ENCODE measurements around the gene SMPD3.
A peak's percentile ranks its signal among the peaks of the same experiment; 100 is the strongest.

Gene SMPD3

DNA sequence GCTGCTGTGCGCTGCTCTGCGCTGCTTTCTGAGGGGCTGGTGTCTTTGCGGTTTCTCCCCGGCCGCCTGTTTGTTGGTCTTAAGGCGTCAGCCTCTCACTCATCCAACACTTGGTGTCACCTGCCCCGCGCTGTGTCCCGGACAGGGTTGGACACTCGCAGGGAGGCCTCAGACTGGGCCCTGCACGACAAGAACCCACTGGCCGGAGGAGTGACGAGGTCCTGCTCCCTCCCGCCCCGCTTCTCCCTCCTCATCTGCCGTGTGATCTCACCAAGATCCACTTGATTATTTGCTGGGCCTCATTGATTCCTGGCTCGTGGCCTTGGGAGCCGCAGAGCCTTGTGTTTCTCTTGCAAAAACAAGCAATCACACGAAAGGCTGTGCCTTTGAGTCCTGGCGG is 80.9 kb downstream of the SMPD3 start:
- DNase-seq: no peak

DNA sequence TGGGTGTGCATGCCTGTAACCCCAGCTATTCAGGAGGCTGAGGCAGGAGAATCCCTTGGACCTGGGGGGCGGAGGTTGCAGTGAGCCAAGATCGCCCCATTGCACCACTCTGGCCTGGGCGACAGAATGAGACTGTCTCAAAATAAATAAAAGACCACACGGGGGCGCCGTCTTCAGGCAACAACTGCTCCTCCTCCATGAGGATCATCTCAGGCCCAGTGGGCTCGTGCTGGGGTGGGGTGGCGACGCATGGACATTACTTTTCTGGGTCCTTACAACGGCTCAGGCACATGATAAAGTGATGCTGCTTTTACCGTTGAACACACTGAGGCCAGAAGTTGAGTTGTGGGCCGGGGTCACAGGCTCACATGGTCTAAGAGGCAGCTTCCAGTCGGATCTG is 81.3 kb downstream of the SMPD3 start:
- DNase-seq: peak in 1 of 2 experiments; percentile 26

DNA sequence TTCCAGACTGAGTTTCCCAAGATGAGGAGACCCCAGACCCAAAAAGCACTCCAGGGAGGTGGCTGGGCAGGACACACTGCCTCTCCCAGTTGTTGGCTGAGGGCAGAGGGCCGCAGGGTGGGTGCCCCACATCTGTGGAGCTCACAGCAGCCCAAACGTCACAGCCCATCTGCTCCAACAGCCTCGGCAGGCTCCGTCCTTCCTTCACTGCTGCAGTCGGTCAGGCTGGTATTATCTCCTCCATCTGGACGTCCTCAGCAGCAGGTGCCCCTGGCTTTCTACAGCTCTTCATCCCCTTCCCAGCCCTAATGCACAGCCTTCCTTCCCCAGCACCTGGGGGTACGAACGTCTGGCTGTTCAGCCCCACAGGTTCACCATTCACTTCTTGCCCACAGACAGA is 82.2 kb downstream of the SMPD3 start:
- DNase-seq: no peak

DNA sequence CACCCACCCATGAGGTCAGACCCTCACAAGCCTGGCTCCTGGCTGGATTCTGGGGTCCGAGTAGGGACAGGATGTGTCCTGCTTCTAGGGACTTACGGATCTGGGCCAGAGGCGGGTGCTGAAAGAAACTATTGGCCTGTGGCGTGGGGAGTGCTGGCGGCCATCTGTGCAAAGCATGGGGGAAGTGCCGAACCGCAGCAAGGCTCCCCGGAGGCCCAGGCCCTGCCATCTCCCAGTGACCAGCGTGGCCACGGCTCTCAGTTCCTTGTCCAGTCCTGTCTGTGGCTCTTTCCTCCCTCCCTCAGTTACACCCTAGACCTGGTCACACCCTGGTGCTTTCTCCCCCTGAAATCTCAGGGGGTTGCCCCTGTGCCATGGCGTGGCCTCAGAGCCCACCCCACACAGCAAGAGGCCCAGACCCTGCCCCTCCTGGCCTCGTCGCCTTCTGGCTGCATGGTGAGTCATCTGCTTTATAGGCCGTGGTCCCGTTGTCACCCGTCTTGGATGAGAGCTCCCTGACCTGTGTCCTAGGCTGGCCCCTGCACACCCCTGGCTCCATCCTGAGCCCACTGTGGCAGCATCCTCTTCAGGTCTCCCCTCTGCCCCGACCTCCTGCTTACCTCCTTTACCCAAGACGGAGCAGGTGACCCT is 83.0 kb downstream of the SMPD3 start:
- no peak for DNase-seq

DNA sequence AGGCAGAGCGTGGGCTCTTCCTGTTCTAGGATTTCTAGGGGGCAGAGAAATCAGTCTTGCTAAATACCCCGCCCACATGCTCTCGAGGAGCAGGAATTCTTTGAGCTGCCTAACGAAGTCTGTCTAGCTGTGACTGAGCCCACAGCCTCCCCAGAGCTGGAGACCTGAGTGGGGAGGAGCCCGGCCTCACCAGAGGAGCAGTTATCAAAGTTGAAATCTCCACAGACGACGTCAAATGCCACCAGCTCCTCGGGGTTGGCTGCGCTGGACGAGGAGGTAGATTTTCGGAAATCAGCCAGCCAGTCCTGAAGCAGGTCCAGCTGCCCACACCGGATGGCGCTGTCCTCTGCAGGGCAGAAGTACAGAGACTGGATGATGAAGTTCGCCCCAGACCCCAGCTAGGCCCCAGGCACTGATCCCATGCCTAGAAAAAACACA is 83.7 kb downstream of the SMPD3 start:
- DNase-seq: no peak

DNA sequence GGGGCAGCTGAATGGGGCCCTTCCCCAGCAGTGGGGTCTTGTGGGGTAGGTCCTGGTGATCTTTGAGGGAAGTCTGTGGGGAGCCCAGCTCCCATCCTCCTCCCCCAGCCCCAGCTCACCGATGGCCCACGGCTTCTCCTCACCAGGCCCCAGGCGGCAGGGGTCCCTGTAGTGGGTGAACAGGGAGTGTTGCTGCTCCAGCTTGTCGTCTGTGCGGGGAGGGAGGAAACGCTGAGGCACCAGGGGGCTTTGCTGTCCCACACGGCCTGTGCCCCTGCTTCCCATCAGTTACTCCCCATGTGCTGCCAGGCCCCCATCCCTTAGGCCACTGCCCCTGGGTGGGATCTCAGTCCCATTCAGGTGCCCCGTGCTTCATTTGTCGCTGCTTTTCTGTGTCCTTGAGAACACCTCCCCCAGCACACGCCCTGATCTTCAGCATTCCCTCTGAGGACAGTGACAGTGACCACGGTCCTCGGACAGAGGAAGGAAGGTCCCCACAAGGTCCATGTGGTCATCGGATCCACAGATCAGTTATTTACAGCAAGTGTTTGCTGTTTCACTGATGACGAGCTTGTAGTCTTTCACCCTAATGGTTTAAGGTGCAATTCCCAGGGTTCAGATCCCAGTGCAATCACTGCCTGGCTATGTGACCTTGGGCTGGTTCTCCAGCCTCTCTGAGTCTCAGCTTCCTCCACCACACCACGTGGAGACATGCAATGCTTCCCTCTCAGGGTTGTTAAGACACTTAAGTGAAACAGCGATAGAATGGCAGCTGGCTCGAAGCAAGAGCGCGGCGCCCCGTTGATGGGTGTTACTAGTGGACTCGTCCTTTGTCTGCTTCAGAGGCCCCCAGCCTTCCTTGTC is 84.4 kb downstream of the SMPD3 start:
- no peak for DNase-seq

DNA sequence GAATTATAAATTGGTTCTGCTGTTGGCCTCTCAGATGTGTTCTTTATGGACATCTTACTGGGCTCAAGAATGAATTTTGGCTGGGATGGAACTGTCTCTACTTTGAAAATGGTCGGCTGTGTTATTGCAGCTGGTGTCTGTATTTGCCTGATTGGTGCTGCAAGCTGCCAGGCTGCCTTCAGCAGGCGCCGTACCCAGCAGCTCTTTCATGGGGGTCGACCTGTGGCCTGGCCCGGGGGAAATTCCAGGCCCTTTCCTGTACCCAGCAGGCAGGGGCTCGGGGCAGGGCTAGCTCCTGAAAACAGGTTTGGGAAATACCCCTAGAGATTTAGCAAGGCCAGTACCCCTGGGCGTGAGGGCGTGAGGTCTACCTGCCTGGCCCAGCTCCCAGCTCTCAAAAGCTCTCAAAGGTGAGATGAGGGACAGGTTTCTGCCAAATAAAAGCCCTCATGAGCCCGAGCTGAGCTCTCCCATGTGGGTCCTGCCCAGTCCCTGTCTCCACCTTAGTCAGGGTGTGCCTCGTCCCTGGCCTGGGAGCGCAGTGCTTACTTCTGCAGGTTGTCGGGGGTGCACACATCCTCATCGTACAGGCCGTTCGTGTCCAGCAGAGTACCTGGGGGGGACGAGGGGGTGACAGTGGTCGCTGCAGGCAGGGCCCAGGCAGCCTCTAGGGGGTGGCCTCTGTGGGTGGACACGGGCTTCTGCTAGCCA is 85.2 kb downstream of the SMPD3 start:
- no peak for DNase-seq

DNA sequence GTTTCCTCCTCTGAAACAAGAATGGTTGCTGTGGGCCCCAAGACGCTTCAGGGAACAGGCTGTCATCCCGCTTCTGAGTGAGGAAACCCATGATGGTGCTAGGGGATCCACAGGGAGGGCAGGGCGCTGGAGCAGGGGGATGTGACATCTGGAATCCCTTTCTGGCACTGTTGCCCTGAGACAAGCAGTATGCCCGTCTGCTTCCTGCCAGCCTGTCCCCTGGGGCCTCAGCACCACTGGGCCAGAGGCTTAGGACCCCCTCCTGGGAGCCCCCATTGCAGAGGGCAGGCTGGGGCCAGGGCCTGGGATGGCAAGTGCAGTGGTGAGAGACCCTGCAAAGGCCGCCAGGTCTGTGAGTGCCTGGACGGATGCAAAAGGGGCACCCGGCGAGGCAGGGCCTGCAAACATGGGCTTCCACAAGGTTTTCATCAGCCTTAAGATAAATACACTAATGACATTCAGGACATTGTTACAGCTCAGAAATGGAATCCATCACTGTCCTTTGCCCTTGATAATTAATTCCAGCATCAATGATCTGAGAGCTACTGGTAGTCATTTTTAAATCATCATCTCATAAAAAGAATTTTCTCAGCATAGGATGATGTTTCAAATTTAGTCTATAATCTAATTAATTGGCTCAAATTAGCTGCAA is 85.9 kb downstream of the SMPD3 start:
- DNase-seq: no peak

DNA sequence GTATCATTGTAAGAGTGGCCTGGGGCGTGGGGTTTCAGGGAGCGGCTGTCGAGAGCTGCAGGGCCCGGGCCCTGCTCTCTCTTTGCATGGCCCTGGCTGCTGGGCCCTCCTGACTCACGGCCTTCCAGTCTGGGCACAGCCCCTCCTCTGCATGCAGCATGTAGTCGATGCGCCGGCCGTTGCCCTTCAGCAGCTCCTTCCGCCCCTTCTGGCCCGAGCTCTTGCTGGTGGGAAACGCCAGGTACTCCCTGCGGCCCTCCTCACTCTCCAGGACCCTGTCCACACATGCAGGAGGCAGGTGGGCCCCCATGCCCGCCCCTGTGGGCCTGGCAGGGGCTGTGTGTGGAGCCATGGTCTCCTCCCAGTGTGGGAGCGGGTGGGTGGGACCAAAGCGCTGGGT is 86.8 kb downstream of the SMPD3 start:
- DNase-seq: no peak

DNA sequence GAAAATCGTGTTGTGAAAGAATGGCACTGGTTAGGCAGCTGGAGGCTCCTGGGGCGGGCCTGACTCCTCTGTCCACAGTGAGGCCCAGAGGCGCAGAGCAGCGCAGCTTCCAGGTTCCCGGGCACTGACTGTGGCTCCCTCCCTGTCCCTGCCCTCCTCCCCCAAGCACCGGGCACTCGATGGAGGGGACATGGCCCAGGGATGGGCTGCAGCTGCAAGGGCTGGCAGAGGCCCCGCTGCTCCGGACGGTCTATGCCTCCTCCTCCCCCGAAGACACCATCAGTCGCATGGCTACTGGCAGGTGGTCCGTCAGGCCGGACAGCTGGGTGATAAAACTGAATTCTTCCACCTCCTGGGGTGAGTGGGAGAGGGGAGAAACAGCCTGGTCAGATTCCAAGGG is 87.4 kb downstream of the SMPD3 start:
- no peak for DNase-seq

DNA sequence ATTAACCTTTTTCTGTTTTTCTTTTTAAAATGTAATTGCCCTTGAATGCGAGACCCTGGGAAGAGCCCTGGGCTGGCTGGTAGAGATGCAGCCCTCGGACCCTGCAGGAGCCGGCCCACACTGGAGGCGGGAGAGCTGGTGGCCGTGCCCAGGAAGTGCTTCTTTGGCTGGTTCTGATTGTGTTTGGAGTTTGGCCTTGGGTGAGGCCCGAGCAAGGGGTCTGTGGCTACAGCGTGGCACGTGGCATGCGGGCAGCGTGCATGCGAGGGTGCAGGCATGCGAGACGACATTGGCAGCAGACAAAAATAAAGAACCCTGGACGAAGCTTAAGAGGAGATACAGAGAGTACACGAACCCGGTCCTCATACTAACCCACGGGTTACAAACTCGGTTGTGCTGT is 87.8 kb downstream of the SMPD3 start:
- no peak for DNase-seq

DNA sequence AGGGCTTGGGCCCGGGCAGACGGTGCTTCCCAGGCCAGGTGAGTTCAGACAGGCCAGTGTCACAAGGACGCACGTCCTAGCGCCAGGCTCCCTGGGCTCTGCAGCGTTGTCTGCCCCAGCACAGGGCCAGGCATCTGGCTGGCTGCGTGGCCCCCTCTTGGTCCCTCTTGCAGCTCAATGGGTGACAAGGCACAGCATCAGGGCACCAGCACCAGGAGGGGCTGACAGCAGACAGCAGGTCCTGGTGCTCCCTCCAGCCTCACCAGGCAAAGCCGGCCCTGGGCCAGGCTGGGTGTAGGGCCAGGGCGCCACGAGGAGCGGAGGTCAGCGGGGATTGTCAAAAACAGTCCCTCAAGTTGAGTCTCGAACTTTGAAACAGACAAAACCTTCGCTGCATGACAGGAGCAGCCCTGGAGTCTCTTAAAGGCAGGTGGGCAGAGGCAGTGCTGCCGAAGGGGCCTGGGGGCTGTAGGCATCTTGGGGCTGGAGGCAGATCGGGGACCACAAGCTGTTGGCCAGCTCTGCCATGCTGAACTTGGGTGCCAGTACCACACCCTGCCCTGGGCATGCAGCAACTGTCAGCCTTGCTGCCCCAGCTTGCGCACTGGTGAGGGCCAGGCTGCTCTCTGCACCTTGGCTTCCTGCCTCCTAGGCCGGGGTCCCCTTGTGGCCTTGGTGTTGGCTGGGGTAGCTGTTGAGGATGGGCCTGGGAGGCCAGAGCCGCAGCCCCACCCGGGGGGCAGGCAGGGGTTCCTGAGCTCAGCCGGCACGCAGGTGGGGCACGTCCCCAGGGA is 88.7 kb downstream of the SMPD3 start:
- DNase-seq: no peak

DNA sequence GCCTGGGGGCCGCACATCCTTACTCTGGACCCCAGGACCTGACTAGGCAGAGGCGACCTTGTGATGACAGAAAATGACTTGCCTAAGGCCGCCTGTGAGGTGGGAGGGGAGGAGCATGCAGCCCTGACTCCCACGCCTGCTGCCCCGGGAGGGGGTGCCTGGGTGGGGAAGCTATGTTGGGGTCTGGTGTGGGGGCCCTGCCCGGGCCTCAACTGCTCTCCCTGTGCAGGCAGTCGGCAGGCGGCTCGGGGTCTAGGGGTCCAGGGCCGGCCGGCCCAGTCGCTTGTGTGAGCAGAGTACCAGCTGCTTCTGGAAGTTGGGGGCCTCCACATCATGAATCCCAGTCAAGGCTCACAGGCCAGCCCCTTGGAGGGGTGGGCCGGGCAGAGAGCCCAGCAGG is 89.4 kb downstream of the SMPD3 start:
- DNase-seq: no peak

DNA sequence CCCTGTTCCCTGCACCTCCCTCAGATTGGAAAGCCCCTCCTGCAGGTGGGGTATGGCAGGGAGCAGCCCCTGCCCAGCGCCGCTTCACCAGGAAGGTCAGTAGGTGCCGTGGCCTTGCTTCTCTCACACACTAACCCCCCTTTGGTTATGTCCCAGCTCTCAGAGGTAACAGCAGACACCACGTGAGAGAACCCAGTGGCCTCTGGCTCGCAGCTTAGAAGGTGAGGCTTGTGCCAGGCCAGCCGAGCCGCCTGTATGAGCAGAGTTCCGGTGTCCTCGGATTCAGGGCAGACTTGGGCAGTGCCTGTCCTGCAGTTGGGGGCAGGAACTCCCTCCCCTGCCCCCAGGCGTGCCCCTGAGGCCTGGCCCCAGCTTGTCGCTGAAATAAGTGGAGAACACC is 90.4 kb downstream of the SMPD3 start:
- DNase-seq: no peak

DNA sequence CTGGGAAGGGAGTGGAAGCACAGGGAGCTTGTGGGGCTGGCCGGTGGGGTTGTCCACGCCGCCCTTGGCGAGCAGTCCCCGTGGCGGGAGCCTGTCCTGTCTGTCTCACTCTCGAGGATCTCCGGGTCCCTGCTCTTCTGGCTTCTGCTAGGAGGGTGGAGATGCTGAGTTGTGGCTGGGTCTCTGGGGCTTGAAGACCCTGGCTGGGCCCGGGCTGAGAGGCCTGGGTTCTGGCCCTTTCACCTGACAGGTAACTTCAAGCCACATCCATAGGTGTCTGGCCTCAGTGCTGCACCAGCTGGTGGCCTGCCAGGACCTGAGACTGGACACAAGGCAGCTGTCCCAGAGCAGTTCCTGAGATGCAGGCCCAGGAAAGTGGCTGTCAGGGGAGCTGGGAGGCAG is 90.8 kb downstream of the SMPD3 start:
- no peak for DNase-seq

DNA sequence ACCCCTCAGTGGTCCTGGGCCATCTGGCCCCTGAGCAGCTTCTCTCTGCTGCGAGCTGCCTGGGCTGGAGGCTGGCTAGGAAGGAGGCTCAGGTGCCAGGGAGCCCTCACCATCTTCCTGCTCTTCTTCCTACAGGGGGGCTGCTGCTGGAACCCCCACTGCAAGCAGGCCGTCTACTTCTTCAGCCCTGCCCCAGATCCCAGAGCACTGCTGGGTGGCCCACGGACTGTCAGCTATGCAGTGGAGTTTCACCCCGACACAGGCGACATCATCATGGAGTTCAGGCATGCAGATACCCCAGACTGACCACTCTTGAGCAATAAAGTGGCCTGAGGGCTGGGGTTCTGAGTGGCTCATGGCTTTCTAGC is 91.4 kb downstream of the SMPD3 start:
- DNase-seq: no peak

DNA sequence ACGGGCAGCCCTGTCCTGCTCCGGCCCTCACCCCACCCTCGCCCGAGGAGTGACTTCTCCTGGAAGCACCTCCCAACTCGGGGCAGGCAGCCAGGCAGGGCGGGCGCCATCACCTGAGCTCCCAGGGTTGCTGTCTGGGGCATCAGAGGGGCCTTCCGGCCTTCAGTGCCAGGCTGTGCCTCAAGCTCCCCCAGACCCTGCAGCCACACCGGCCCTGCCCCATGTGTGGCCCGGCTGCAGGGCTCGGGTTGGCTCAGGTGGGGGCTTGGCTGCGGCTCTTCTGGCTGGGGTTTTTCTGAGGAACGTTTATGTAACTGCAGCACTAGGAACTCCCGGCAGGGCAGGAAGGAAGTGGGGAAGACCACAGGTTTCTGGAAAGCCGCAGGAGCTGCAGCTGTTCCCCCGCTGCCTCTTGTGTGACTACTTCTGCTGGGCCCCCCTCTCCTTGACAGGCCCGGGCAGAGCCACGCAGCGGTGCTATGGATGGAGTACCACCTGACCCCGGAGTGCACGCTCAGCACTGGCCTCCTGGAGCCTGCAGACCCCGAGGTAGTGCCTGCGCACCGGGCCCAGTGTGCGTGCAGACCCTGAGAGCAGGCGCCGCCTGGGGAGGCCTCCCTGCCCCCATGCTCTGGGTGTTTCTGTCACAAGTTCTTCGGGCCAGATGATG is 91.9 kb downstream of the SMPD3 start:
- DNase-seq: no peak

DNA sequence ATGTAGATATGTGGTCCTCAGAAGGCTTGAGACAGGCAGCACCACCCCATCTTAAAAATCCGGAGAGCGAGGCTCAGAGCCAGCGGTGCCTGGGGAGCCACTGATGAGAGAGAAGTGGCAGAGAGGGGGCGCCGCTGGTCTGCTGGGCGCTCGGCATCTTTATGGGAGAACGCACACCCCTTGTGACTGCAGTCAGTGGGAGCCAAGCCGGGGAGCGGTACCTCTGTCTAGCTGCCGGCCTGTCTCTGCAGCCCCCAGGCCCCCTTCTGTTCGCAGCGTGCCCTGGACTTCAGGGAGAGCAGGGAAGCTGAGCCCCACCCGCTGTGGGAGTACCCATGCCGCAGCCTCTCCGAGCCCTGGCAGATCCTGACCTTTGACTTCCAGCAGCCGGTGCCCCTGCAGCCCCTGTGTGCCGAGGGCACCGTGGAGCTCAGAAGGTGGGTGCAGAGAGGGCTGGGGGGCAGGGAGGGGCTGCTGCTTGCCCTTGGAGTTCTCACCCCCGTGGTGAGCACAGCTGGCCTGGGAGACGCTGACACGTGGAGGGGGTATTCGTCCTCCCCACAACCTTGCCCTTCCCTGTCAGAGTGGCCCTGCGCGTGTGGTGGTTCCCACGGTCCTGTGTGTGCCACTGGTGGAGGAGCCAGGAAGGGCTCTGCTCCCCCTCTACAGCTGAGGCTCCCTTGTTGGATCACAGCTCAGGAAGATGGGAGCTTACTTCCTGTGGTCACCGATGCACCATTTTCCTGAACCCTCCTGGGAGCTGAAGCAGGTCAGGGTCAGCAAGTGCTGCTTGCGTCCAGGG is 92.7 kb downstream of the SMPD3 start:
- DNase-seq: no peak

DNA sequence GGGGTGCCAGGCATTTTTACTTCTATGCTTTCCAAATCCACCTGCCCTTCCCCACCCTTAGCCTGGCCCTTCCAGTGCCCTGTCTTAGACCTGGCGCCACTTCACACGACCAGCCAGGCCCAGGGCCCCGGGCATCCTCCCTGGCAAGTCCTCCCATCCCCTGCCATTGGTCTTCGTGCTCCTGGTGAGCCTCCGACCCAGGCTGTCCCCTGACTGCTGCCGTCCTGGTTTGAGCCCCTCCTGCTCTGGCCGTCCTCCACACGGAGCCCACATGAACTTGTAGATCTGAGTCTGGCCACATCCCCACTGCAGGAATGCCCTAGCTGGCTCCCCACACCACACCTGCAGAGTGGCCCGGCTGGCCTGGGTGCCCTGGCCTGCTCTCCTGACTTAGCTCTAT is 93.5 kb downstream of the SMPD3 start:
- no peak for DNase-seq

DNA sequence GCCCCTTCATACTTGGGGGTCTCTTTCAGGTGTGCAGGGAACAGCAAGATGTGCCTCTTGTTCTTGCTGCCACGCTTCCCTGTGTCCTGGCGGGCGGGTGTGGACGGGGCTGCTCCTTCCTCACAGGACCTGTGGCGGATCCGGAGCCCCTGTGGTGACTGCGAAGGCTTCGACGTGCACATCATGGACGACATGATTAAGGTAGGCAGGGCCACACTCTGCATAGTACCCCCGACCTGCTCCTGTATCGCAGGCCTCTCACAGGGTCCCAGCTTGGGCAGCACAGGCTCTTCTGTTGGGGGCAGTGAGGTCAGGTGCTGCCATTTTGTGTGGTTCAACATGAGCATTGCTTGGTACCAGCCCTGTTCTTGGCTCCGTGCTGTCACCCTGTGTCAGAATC is 94.9 kb downstream of the SMPD3 start:
- no peak for DNase-seq

DNA sequence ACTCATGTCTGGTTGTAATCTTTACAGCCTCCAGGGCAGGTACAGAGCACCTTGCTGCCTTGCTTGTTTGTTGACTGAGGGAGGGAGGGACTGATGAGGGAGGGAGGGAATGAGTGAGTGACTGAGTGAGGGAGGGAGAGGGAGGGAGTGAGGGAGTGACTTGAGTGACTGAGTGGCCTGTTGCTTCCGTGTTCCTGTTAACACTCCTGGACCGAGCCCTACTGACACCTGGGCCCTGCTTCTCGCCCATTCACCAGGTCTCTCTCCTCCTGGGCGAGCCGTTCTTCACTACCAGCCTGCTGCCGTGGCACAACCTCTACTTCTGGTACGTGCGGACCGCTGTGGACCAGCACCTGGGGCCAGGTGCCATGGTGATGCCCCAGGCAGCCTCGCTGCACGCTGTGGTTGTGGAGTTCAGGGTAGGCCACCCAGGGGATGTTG is 96.3 kb downstream of the SMPD3 start:
- no peak for DNase-seq

Measured in SW 1271 (cell line).